K562 (cell line): Measurements from ENCODE around the gene SLTM. TPM values are rescaled to one million over a fixed set of nuclear protein-coding genes. Genes with fewer than 3 reads are reported as not detected.
A peak's percentile ranks its signal among the peaks of the same experiment; 100 is the strongest.

Experiments used
- BDP1 ChIP-seq: IDR thresholded peaks from 3 replicates; pipeline ENCODE4 v1.6.1; 2011; ENCODE audit not compliant: insufficient read length, insufficient read depth
- CAMTA2 ChIP-seq: fragments of 250-450 bp; sonication (Bioruptor Pico); conservative IDR thresholded peaks from 2 replicates; pipeline ENCODE4 v1.5.1; 2022
- DLX4 ChIP-seq: fragments of 250-450 bp; sonication (Bioruptor Pico); IDR thresholded peaks from 2 replicates; pipeline ENCODE4 v1.6.1; 2021; ENCODE audit warnings: mild to moderate bottlenecking
- DNMT1 ChIP-seq: fragments of 450-650 bp; IDR thresholded peaks from 2 replicates; pipeline ENCODE4 v1.6.1; 2016; ENCODE audit warnings: antibody characterized with exemption, mild to moderate bottlenecking
- DPF2 ChIP-seq: fragments of 450-650 bp; IDR thresholded peaks from 2 replicates; pipeline ENCODE4 v1.6.1; 2016
- FOXA1 ChIP-seq: fragments of 450-650 bp; IDR thresholded peaks from 2 replicates; pipeline ENCODE4 v1.6.1; 2016; ENCODE audit warnings: mild to moderate bottlenecking, borderline replicate concordance
- HMBOX1 ChIP-seq: sonication (generic); IDR thresholded peaks from 2 replicates; pipeline ENCODE4 v1.6.1; 2016
- IRF1 ChIP-seq: sonication (generic); formaldehyde crosslinking; IDR thresholded peaks from 2 replicates; pipeline ENCODE4 v1.8.0; 2022; ENCODE audit warnings: missing genetic modification reagents, mild to moderate bottlenecking, borderline replicate concordance
- MBD1 ChIP-seq: fragments of 250-450 bp; sonication (Bioruptor Pico); IDR thresholded peaks from 2 replicates; pipeline ENCODE4 v1.8.0; 2022; ENCODE audit warnings: inconsistent platforms
- MEIS2 ChIP-seq: fragments of 450-650 bp; IDR thresholded peaks from 2 replicates; pipeline ENCODE4 v1.6.1; 2014; ENCODE audit warnings: mild to moderate bottlenecking; ENCODE audit not compliant: partially characterized antibody
- PHF21A ChIP-seq: fragments of 450-650 bp; IDR thresholded peaks from 2 replicates; pipeline ENCODE4 v1.6.1; 2017; ENCODE audit warnings: low read depth, borderline replicate concordance
- POLR2G ChIP-seq: fragments of 200-400 bp; formaldehyde crosslinking; IDR thresholded peaks from 2 replicates; pipeline ENCODE4 v1.6.1; 2017; ENCODE audit warnings: low read depth, mild to moderate bottlenecking, antibody characterized with exemption, low read length, moderate library complexity
- POLR3G ChIP-seq: IDR thresholded peaks from 2 replicates; pipeline ENCODE4 v1.6.1; 2011; ENCODE audit not compliant: insufficient read length, insufficient replicate concordance; ENCODE audit errors: extremely low read depth
- RBM34 ChIP-seq: fragments of 200-400 bp; formaldehyde crosslinking; IDR thresholded peaks from 2 replicates; pipeline ENCODE4 v1.6.1; 2018; ENCODE audit warnings: low read length, borderline replicate concordance; ENCODE audit not compliant: insufficient read depth
- RBM39 ChIP-seq: fragments of 200-400 bp; formaldehyde crosslinking; optimal IDR thresholded peaks from 2 replicates; pipeline ENCODE3; 2018; ENCODE audit warnings: low read depth, low read length
- RFX5 ChIP-seq: IDR thresholded peaks from 2 replicates; pipeline ENCODE4 v1.6.1; 2011; ENCODE audit warnings: low read depth, mild to moderate bottlenecking, improper control_type of control experiment, low read length
- STAG1 ChIP-seq: sonication (generic); formaldehyde crosslinking; IDR thresholded peaks from 2 replicates; pipeline ENCODE4 v1.5.0; 2020; ENCODE audit warnings: missing genetic modification reagents, borderline replicate concordance
- TAF7 ChIP-seq: fragments of 450-650 bp; IDR thresholded peaks from 2 replicates; pipeline ENCODE4 v1.6.1; 2016; ENCODE audit warnings: missing genetic modification characterization, missing compliant biosample characterization
- THAP7 ChIP-seq: fragments of 250-450 bp; sonication (Bioruptor Pico); IDR thresholded peaks from 2 replicates; pipeline ENCODE4 v1.5.0; 2021
- ZNF224 ChIP-seq: sonication (generic); formaldehyde crosslinking; IDR thresholded peaks from 2 replicates; pipeline ENCODE4 v1.8.0; 2022; ENCODE audit warnings: mild to moderate bottlenecking, missing genetic modification reagents
- ZNF263 ChIP-seq: sonication (generic); formaldehyde crosslinking; IDR thresholded peaks from 2 replicates; pipeline ENCODE4 v1.8.0; 2022; ENCODE audit warnings: mild to moderate bottlenecking, missing genetic modification reagents, borderline replicate concordance
- ZNF780A ChIP-seq: fragments of 250-450 bp; sonication (Bioruptor Pico); IDR thresholded peaks from 2 replicates; pipeline ENCODE4 v1.5.0; 2021; ENCODE audit warnings: mild to moderate bottlenecking
- polyA plus RNA-seq, 8 experiments: library from polyadenylated mRNA; depleted of rRNA in 4 of 8; stranded (reverse) in 5 of 8; unstranded in 3 of 8; fragments of >200 nt; fragmentation: Nextera tagmentation in 2 of 8; fragmentation: Illumina TruSeq in 1 of 8; extraction: Ambion mirVana in 2 of 8; extraction: Trizol in 1 of 8; gene quantifications; 2 replicates each; pipeline versions ENCODE4 v1.2.1 to v1.2.3, GENCODE V29; 2011 to 2014; ENCODE audit warnings: inconsistent platforms in 1 of 8, missing spikeins in 1 of 8
- total RNA-seq, 7 experiments: library from RNA; depleted of rRNA in 6 of 7; stranded (reverse); fragments of >200 nt in 6 of 7; fragmentation: Illumina TruSeq in 2 of 7; extraction: Trizol in 2 of 7; gene quantifications; 2 replicates each; pipeline versions ENCODE4 v1.2.1 to v1.2.3, GENCODE V29; 2011 to 2021; ENCODE audit warnings: low replicate concordance in 1 of 7

The SLTM gene
- total and polyA plus RNA-seq, 9 of the 15 experiments (the other 6 are each of a cell fraction or from before 2014, with no cell fraction given) = 39.5 to 163 (median 102) TPM

GRCh38 chr15:58933281-58934113 lies at the start of gene SLTM (continued):
- TF ChIP-seq ZNF224 (CRISPR knock-in tag) (no peak), RBM34 (no peak), ZNF263 (CRISPR knock-in tag) (peak; percentile 53; the same call in 1 of the 2 replicates), PHF21A (peak; percentile 25; the same call in 1 of the 2 replicates), DLX4 (CRISPR knock-in tag) (no peak), BDP1 (no peak), RFX5 (no peak), TAF7 (tag) (peak; percentile 97), DNMT1 (no peak), DPF2 (no peak), MBD1 (CRISPR knock-in tag) (no peak), MEIS2 (peak; percentile 89), POLR2G (peak; percentile 100), POLR3G (no peak), ZNF780A (CRISPR knock-in tag) (no peak), STAG1 (CRISPR knock-in tag) (no peak), IRF1 (no peak), FOXA1 (no peak), THAP7 (CRISPR knock-in tag) (0 out of 2 replicates have a peak, but pooled peaks have one; percentile 59), CAMTA2 (CRISPR knock-in tag) (no peak), HMBOX1 (no peak), RBM39 (no peak)
